ENCODE results near the gene U2SURP.
"Not testable (repeated sequence)": the region's sequence is repeated elsewhere in the genome, so short reads cannot be mapped to it uniquely, and the experiment has no call there.

Gene U2SURP

GRCh38 chr3:143016321-143016972 lies 15.1 kb downstream of the U2SURP start:
- H3K9me3 ChIP-seq = no peaks in the 10 kb centered on the region
- H3K27me3 ChIP-seq = no peaks in the 10 kb centered on the region
- peaks cover 0 to 2% (median 0%) of the 10 kb centered on the region in 4 donors for H3K4me1 ChIP-seq
- no peak overlapping the region for H3K4me3 ChIP-seq
- intact Hi-C loops (cut with DNase I; ENCODE audit: low total_unique reads) = no loop called here
- peak; percentile 19 to 38 for TF ChIP-seq CTCF (IDR thresholded peaks at IDR 0.05)
- peaks cover 46 to 70% (median 50%) of the 10 kb centered on the region in 3 donors for H3K36me3 ChIP-seq
- no peak for DNase-seq
- no peak overlapping the region for H3K27ac ChIP-seq

- Histone ChIP-seq H3K9me3 (no peaks in the 10 kb centered on the region), H3K27ac (no peak overlapping the region), H3K4me1 (no peaks in the 10 kb centered on the region), H3K27me3 (no peaks in the 10 kb centered on the region), H3K4me3 (no peak overlapping the region), H3K36me3 (peaks cover 71 to 94% (median 85%) of the 10 kb centered on the region in 3 donors)
- no peak for DNase-seq
- TF ChIP-seq CTCF (IDR thresholded peaks at IDR 0.05) = no peak
- intact Hi-C loops (cut with DNase I; ENCODE audit: low total_unique reads) = no loop called here
Observed at GRCh38 chr3:143024351-143024960, 23.1 kb downstream of the U2SURP start.

- Histone ChIP-seq H3K4me3 (no peak overlapping the region), H3K27me3 (no peaks in the 10 kb centered on the region), H3K4me1 (no peaks in the 10 kb centered on the region), H3K27ac (no peak overlapping the region), H3K9me3 (no peaks in the 10 kb centered on the region), H3K36me3 (peaks cover 69 to 99% (median 69%) of the 10 kb centered on the region in 3 donors)
- intact Hi-C loops (cut with DNase I; ENCODE audit: low total_unique reads) = no loop called here
- no peak for TF ChIP-seq CTCF (IDR thresholded peaks at IDR 0.05)
- no peak for DNase-seq
Observed at GRCh38 chr3:143031327-143031726, 30.0 kb downstream of the U2SURP start.

- H3K4me3 ChIP-seq; intact Hi-C loops (cut with DNase I; ENCODE audit: low total_unique reads); H3K4me1 ChIP-seq; H3K27ac ChIP-seq; H3K27me3 ChIP-seq; DNase-seq; H3K9me3 ChIP-seq: not testable (repeated sequence)
- H3K36me3 ChIP-seq = peaks cover 75 to 99% (median 75%) of the 10 kb centered on the region in 3 donors
Observed at GRCh38 chr3:143031796-143032387, 30.5 kb downstream of the U2SURP start.

GRCh38 chr3:143035466-143036211 lies 34.3 kb downstream of the U2SURP start:
- Histone ChIP-seq H3K4me3 (no peak overlapping the region), H3K9me3 (no peaks in the 10 kb centered on the region), H3K27me3 (no peaks in the 10 kb centered on the region), H3K4me1 (no peaks in the 10 kb centered on the region), H3K36me3 (peaks cover 49 to 89% (median 59%) of the 10 kb centered on the region in 3 donors), H3K27ac (no peak overlapping the region)
- no peak for TF ChIP-seq CTCF (IDR thresholded peaks at IDR 0.05)
- intact Hi-C loops (cut with DNase I; ENCODE audit: low total_unique reads) = no loop called here
- no peak for DNase-seq

Measured in tibial artery (tissue), 4 donors.